SU-DHL-6 (cell line): ENCODE data around the gene PLEKHJ1.

Experiments used
- H2AFZ ChIP-seq: fragments of 200-600 bp; sonication (generic); 2 replicates; pipeline ENCODE4 v1.6.1; 2014; ENCODE audit warnings: low read depth, mild to moderate bottlenecking, moderate library complexity, mixed read lengths, antibody characterized with exemption, low read length; ENCODE audit not compliant: severe bottlenecking
- H3F3A ChIP-seq: fragments of 200-600 bp; shearing (Covaris generic); 2 replicates; pipeline ENCODE4 v1.6.0; 2016; ENCODE audit warnings: antibody characterized with exemption, mild to moderate bottlenecking; ENCODE audit not compliant: insufficient read depth
- H3K27ac ChIP-seq: fragments of 200-600 bp; sonication (generic); 2 replicates; pipeline ENCODE4 v1.5.1; 2016; ENCODE audit warnings: low read depth, mild to moderate bottlenecking, low read length, moderate library complexity, mixed read lengths
- H3K27me3 ChIP-seq: fragments of 200-600 bp; sonication (generic), shearing (Covaris generic); 2 replicates; pipeline ENCODE4 v1.6.0; 2014; ENCODE audit warnings: mild to moderate bottlenecking, low read length
- H3K36me3 ChIP-seq: fragments of 200-600 bp; sonication (generic); 2 replicates; pipeline ENCODE4 v1.6.1; 2014; ENCODE audit warnings: mild to moderate bottlenecking, low read length, mixed read lengths
- H3K4me2 ChIP-seq: fragments of 300-600, 200-600 bp; shearing (Covaris generic), sonication (generic); 2 replicates; pipeline ENCODE4 v1.6.0; 2014; ENCODE audit warnings: low read length, low read depth, mild to moderate bottlenecking; ENCODE audit not compliant: poor library complexity, severe bottlenecking
- H3K4me3 ChIP-seq: fragments of 200-600 bp; sonication (generic); 2 replicates; pipeline ENCODE4 v1.5.1; 2014; ENCODE audit warnings: antibody characterized with exemption, low read length, mild to moderate bottlenecking, mixed read lengths; ENCODE audit not compliant: insufficient read depth, poor library complexity, severe bottlenecking
- H3K79me2 ChIP-seq: fragments of 200-600 bp; sonication (generic); 2 replicates; pipeline ENCODE4 v1.6.1; 2014; ENCODE audit warnings: mild to moderate bottlenecking, low read length, moderate library complexity; ENCODE audit not compliant: insufficient read depth
- H3K9ac ChIP-seq: fragments of 200-600 bp; sonication (generic); 2 replicates; pipeline ENCODE4 v1.7.0; 2014; ENCODE audit warnings: mild to moderate bottlenecking, low read length
- H3K9me2 ChIP-seq: fragments of 200-600 bp; sonication (generic); replicated peaks from 2 replicates; pipeline ENCODE4 v1.6.1; 2014; ENCODE audit warnings: low read length; ENCODE audit not compliant: insufficient read depth
- H3K9me3 ChIP-seq: fragments of 200-600 bp; sonication (generic); 2 replicates; pipeline ENCODE4 v1.6.1; 2014; ENCODE audit warnings: low read length, mixed read lengths; ENCODE audit not compliant: insufficient read depth
- H4K20me1 ChIP-seq: fragments of 200-600 bp; sonication (generic); 2 replicates; pipeline ENCODE4 v1.6.1; 2014; ENCODE audit warnings: low read depth, mild to moderate bottlenecking, antibody characterized with exemption, low read length, moderate library complexity, mixed read lengths
- CTCF ChIP-seq: fragments of 200-600 bp; sonication (generic); IDR thresholded peaks from one replicate; pipeline ENCODE4 v1.5.1; 2017; ENCODE audit warnings: antibody characterized with exemption, mild to moderate bottlenecking, low read length, moderate library complexity; ENCODE audit not compliant: insufficient read depth, poor library complexity, severe bottlenecking
- EZH2phosphoT487 ChIP-seq: fragments of 200-600 bp; sonication (generic), shearing (Covaris generic); conservative IDR thresholded peaks from 2 replicates; pipeline ENCODE4 v1.6.1; 2018; ENCODE audit warnings: mild to moderate bottlenecking, antibody characterized with exemption, low read length, moderate library complexity, mixed read lengths

The PLEKHJ1 gene

GRCh38 chr19:2199215-2199614 lies 36.9 kb downstream of the PLEKHJ1 start:
- Histone ChIP-seq H3K4me2 (no peak overlapping the region), H3K27ac (no peak overlapping the region), H3F3A (no peaks in the 10 kb centered on the region), H3K9me2 (no peaks in the 10 kb centered on the region), H3K36me3 (no peaks in the 10 kb centered on the region), H2AFZ (no peak overlapping the region), H3K9ac (no peak overlapping the region), H4K20me1 (no peaks in the 10 kb centered on the region), H3K9me3 (no peaks in the 10 kb centered on the region), H3K4me3 (no peak overlapping the region), H3K79me2 (peaks cover 20% of the 10 kb centered on the region; the same call in 1 of the 2 replicates), H3K27me3 (no peaks in the 10 kb centered on the region)
- peak; percentile 31 for TF ChIP-seq CTCF
- TF ChIP-seq EZH2phosphoT487, result no peak

- H3K9me2 ChIP-seq, result no peaks in the 10 kb centered on the region
- TF ChIP-seq CTCF (no peak), EZH2phosphoT487 (no peak)
- H3K4me2 ChIP-seq, result no peak overlapping the region
- H3F3A ChIP-seq, result no peaks in the 10 kb centered on the region
- no peaks in the 10 kb centered on the region for H3K27me3 ChIP-seq
- H3K9me3 ChIP-seq, result no peaks in the 10 kb centered on the region
- H3K27ac ChIP-seq, result no peak overlapping the region
- H3K9ac ChIP-seq, result no peak overlapping the region
- H3K4me3 ChIP-seq, result no peak overlapping the region
- no peaks in the 10 kb centered on the region for H4K20me1 ChIP-seq
- H2AFZ ChIP-seq, result no peak overlapping the region
- peaks cover 20% of the 10 kb centered on the region; the same call in 1 of the 2 replicates for H3K79me2 ChIP-seq
- H3K36me3 ChIP-seq, result no peaks in the 10 kb centered on the region
Measured at GRCh38 chr19:2198317-2198716, 37.8 kb downstream of the PLEKHJ1 start.

GRCh38 chr19:2197270-2197669 lies 38.9 kb downstream of the PLEKHJ1 start:
- Histone ChIP-seq H3K79me2 (peaks cover 20% of the 10 kb centered on the region; the same call in 1 of the 2 replicates), H3K27ac (no peak overlapping the region)

More at GRCh38 chr19:2197270-2197669, 38.9 kb downstream of the PLEKHJ1 start:
- H2AFZ ChIP-seq, result no peak overlapping the region
- H3K36me3 ChIP-seq, result no peaks in the 10 kb centered on the region
- TF ChIP-seq CTCF, result no peak
- no peak for TF ChIP-seq EZH2phosphoT487
- H3K9me2 ChIP-seq, result no peaks in the 10 kb centered on the region
- H4K20me1 ChIP-seq, result no peaks in the 10 kb centered on the region
- H3K4me3 ChIP-seq, result no peak overlapping the region
- H3K27me3 ChIP-seq, result no peaks in the 10 kb centered on the region
- H3K4me2 ChIP-seq, result no peak overlapping the region
- no peak overlapping the region for H3K9ac ChIP-seq
- no peaks in the 10 kb centered on the region for H3F3A ChIP-seq
- no peaks in the 10 kb centered on the region for H3K9me3 ChIP-seq
